HG03432 (cell line): ENCODE data around the gene SEC14L1.

Source experiments
- ATAC-seq: cut with Tn5 transposase; IDR thresholded peaks from one replicate; pipeline ENCODE4 v1.9.1; 2021; ENCODE audit warnings: mild to moderate bottlenecking, moderate library complexity; ENCODE audit not compliant: unreplicated experiment

SEC14L1 gene

DNA sequence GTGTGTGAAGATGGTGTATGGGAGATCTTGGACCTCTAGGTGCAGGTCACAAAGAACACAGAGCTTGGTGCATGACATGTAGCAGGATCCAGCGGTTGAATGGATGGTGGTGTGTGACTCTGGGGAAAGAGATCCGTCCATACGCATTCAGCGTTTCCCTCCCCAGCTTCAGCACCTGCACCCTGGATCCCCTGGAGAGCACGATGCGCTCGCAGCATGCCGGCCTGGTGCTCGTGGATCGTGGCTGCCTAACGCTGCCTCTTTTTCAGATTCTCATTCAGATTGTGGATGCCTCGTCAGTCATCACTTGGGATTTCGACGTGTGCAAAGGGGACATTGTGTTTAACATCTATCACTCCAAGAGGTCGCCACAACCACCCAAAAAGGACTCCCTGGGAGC, 70.9 kb downstream of the SEC14L1 start:
- no peak for ATAC-seq

DNA sequence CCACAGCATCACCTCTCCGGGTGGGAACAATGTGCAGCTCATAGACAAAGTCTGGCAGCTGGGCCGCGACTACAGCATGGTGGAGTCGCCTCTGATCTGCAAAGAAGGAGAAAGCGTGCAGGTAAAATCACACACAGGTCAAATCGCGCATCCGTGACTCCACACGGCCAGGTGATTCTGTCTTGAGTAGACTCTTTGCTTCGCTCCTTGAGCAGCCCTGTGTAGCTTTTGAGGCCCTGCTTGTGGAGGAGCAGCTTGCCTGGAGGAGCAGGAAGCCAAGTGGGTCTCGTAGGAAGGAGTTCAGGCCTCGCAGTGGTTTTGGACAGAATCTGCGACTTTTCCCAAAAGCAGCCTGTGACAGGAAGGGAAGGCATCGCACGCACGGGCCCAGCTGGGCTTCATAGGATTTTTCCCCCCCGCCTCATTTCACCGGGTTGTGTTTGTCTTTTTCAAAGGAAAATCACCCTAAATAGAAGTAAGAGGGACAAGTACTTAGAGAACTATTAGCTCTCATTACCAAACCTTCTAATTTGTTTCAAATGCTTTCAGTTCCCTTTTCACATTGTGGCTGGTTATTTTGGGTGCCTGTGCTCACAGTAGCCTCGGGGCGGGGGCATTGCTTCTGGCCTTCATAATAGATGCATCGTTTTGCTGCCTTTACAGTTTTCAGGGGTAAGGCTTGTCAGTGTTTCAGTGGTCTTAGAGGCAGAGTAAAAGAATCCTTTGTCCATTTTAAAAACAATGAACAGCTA, 71.5 kb downstream of the SEC14L1 start:
- peak; percentile 74 for ATAC-seq

DNA sequence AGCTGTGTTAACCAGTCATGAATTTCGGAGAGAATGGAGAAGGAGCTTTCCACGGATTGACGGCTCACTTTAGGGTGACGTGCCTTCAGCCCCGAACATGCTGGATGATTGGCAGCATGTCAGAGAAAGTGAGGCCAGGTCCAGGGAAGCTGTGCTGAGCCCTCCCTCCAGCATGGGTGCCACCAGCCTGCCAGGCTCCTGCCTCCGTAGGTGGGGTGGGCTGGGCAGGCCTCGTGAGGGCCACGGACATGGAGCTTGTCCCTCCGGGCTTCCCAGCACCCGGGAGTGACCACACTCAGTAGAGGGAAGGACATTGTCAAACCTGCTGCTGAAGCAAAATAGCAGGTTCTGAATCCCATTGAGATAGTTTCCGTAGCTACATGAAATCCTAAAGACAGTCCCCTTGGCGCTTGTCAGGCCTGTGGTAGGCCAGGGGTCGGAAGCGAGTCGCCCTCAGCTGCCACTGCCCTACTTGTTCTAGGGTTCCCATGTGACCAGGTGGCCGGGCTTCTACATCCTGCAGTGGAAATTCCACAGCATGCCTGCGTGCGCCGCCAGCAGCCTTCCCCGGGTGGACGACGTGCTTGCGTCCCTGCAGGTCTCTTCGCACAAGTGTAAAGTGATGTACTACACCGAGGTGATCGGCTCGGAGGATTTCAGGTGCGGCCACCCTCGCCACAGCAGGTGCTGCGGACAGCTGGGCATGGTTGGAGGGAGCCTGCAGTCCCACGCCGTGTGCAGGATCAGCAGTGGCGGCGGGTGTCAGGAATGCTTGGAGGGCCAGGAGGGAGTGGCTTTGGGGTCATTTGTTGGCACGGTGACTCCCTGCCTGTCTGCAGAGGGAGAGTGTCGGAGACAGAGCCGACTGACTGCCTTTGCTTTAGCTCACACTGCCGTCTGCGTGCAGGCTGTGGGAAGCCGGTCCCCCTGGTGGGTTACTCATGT, 72.3 kb downstream of the SEC14L1 start:
- peak; percentile 18 for ATAC-seq

DNA sequence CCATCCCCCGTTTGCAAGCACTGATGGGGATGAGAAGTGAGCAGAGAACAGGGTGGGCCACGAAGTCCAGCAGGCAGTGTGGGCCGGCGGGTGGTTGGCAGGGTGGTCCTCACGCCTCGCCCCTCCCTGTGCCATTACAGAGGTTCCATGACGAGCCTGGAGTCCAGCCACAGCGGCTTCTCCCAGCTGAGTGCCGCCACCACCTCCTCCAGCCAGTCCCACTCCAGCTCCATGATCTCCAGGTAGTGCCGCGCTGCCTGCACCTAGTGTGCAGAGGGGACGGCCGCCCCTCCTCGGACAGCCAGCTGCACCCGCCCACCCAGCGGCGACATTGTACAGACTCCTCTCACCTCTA, 73.0 kb downstream of the SEC14L1 start:
- no peak for ATAC-seq

DNA sequence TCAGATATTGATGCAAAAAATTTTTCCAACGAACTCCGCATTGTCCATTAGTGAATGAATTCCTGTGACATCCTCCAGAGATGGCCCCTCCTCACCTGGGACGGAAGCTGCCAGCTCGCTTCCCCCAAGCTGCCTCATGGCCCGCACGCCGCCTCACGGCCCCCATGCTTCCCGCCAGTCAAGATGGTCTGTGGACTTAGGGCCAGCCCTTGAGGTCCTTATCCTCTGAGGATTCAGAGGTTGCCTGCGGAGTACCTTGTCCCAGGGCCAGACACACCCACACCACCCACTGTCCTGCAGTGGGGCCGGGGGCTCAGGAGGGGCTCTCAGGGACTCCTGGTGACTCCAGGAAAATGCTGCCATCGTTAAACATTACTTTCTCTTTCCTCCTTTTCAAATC, 73.6 kb downstream of the SEC14L1 start:
- no peak for ATAC-seq

DNA sequence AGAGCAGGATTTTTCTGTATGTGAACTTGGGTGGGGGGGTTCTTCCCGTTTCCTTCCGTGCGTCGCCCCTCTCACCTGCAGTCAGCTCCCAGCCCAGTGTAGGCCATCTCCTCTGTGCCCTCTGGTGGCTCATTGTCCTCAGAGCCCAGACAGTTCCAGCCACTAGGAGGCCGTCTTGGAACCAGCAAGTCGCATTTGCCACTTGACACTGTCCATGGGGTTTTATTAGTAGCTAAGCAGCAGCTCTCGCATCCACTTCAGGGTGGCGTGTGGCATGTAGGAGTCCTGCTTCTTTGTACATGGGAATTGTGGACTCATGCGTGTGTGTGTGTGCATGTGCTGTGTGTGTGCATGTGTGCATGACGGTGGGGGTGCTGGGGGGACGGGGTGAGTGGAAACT, 74.0 kb downstream of the SEC14L1 start:
- no peak for ATAC-seq

DNA sequence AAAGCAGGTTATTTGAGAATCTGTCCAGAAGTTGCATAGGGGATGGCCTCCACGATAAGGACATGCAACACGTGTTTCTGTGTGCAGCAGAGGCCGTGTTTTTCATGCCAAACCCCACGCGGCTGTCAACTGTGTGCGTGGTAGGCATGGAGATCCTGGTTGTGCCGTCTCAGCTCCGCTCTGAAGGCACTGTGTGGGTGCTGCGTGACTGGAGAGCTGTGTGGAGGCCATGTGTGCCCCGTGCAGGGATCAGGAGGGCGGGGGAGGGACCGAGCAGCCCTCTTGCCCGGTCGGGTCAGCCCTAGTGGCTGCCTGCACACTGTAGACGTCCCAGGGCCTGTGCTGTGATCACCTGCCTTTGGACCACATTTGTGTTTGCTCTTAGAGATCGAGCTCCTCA, 74.5 kb downstream of the SEC14L1 start:
- no peak for ATAC-seq

DNA sequence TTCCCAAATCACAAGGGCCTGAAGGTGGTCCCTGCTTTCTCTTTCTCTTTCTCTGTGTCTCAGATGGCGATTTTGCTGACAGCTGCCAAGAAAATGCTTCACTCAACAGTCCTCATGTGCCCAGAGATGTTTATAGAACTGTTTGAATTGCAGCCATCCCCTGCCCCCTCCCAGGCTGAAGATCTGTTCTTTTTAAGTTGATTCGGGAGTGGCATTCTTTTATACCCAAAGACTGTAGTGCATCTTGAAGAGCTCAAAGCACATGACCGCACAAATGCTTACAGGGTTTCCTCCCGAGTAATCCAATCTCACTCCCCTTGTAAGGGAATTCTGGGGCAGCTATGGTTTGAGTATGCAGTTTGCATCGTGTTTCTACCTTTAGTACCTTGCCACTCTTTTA, 75.7 kb downstream of the SEC14L1 start:
- no peak for ATAC-seq

DNA sequence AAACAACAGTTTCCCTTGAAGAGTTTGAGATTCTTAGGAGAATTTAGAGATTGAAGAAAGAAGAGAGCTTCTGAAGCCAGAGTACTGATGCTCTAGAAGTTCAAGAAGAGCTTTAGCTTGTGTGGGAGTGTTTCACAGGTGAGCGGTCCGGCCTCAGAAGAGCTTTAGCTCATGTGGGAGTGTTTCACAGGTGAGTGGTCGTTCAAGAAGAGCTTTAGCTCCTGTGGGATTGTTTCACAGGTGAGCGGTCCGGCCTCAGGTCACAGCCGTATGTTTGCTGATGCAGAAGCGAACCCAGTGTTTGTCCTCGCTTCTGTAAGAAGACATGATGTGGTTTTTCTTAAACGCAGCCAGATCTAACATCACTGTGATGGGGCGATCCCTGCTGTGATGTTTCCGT, 76.4 kb downstream of the SEC14L1 start:
- ATAC-seq, result no peak

DNA sequence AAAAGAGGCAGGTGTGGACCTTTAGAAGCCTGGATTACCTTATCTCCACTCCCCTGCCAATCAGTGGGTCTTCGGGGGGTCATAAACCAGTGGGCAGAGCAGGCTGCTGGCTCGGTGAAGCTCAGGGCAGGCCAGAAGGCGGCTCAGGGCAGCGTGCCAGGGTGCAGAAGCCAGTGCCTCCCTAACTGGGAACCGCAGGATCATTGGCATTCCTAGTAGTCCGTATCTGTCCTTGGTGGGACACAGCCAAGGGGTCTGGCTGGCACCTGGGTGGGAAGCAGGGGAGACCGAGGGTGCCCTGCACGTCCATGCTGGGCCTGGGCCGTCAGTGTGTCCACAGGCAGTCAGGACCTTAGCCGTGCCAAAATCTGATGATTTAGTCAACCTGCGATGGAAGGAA, 76.8 kb downstream of the SEC14L1 start:
- no peak for ATAC-seq

DNA sequence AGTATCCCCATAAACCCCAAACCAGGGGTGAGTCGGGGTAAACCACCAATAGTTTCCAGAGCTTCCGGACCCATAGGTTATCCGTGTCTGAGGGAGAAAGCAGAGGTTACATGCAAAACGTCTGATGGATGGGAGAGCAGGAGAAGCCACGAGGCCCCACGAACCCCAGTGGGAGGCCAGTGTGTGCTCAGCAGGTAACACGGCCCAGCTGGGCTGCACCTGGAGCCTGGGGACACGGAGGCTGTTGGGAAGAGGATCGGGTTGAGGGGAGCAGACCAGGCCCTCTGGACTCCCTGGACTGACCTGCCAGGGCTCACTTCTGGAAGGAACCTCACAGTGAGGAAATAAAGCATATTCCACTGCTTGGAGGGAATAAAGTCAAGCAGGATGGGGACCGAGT, 78.1 kb downstream of the SEC14L1 start:
- no peak for ATAC-seq

DNA sequence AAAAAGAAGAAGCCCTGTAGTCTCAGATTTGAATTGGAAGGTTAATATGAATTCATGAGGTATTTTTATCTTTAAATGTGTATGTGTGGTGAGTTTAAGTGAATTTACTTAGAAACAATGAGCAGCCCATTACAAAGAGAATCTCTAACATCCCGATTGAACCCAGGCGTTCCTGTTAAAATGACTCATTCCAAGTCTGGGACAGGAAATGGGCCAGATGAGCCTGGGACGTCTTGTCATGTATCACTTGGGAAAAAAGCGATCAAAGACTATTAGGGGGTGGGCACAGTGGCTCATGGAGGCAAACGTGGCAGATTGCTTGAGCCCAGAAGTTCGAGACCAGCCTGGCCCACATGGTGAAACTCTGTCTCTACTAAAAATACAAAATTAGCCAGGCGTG, 81.6 kb downstream of the SEC14L1 start:
- ATAC-seq, result no peak

DNA sequence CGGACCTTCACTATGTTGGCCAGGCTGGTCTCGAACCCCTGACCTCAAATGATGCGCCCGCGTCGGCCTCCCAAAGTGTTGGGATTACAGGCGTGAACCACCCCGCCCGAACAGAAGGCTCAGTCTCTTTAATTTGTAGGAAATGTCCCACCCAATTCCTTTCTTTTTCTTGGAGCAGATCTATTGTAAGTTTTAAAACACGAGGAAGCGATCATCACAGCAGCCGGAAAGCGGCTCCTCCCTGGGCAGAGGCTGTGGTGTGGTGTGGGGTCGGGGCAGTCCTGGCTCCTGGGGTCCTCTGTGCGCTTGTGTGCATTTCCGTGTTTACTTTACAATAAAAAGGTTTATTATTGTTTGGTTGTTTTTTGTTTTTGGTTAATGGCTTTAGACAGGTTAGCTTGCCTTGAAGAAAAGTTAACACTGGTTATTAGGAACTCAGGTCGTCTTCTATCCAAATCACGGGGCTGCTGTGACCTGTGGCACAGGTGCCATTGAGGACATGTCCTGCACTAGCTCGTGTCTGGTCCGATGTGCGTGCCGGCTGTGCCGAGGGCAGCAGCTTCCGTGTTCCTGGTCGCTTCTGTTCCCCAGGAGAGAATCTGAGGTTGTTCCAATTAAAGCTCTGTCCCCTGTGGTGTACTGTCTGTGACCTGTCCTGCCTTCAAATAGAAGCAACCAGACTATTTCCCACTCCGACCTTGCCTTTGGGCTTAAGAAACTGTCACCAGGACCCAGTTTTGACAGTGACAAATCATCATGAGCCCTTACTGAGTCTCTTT, 83.1 kb downstream of the SEC14L1 start:
- ATAC-seq, result no peak

DNA sequence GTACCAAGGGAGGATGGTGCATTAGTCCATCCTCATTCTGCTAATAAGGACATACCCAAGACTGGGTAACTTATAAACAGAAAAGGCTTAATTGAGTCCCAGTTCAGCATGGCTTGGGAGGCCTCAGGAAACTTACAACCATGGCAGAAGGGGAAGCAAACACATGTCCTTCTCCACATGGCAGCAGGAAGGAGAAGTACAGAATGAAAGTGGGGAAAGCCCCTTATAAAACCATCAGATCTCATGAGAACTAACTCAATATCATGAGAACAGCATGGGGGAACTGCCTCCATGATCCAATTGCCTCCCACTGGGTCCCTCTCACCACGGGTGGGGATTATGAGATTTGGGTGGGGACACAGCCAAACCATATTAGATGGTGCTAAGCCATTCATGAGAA, 84.5 kb downstream of the SEC14L1 start:
- no peak for ATAC-seq

DNA sequence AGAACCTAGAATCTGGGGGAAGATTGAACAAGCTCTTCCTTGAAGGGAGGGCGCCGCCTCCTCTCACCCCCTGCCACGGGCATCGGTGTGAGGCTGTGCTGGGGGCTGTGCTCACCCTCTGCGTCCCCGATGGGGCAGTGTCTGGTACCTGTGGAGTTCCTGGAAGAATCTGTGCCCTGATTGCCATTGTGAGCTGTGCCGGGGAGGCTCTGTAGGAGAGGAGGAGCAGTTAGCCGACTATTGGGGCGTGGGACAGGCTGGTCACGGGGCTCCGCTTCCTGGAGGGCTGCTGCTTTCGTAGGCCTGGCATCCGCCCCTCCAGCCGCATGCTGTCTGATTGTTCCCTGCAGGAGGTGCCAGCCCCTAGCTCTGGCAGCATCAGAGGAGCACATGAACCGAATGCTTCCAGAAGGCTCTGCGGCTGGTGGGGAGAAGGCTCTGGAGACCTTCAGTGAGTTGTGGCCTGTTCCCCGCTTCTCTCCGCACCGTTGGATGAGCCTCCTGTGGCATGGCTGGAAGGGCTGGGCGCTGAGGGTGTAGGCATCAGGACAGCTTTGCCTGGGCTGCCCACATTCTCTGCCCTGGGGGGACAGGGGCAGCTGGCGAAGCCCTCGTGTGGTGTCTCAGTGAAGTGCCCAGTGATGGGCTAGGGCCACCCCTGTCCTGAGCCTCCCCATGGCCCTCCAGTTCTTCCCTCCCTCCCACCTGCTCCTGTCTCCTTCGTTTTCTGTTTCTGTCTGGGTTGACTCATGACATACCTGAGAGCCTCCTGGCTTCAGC, 86.9 kb downstream of the SEC14L1 start:
- no peak for ATAC-seq

DNA sequence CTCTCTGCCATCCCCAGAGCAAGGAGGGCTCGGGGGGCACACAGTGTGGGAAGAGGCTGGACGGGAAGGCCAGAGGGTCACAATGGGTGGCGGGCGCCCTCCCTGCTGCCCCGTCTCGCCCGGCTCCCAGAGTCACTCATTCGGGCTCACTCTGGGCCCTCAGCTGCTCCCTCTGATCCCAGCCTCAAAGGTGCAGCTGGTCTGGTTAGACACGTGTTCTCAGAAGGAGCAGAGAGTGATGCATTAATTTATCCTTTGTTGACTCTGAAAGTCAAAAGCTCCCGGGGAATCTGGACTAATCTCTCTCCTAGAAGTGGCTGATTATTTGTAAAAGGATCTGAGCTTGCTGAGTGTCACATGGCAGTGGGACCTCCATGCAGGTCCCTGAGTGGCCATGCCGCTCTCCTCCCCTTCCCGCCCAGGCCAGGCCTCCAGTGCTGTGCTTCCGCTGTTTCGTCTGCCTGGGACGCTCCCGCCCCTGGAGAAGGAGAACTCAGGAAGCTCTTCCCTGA, 87.5 kb downstream of the SEC14L1 start:
- ATAC-seq, result no peak

DNA sequence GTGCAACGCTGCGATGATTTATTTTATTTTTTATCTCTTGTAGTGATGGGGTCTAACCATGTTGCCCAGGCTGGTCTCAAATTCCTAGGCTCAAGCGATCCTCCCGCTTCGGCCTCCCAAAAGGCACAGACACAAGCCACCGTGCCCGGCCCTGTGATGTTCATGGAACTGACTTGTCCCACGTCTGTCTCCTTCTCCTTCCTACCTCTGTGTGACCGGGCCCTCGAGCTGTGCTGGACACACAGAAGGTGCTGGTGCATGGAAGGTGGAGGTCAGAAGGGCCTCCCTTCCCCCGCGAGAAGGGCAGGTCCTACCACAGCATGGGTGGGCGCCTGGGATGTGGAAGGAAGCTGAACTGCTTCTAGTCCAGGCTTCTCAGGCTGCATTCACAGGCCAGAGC, 88.0 kb downstream of the SEC14L1 start:
- ATAC-seq, result no peak

DNA sequence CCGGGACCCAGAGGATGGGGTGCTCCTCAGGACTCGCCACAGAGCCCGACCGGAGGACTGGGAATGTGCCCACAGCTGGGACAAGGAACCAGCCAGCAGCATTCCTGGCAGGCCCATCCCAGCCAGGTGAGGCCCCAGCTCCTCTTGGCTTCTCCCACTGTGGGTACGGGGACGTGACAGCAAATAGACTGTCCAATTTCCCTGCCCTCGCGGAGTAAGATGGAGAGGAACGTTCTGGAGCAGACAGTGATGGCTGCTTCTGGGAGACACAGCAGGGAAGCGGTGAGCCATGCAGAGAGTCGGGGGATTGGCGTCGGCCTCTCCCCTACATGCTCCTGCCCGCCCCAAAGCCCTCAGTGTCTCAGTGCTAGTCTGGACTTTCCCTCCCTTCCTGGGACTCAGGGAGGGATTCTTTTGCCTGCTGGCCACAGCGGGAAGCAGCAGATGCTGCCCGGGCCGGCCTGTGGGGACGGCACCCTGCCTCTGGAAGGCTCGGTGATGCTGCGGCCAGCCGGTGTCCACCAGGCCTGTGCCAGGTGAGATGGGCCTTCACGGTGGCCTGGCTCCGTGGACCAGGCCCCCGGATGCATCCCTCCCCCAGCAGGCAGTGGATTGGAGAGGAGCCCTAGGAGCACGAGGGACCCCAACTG, 89.1 kb downstream of the SEC14L1 start:
- no peak for ATAC-seq

DNA sequence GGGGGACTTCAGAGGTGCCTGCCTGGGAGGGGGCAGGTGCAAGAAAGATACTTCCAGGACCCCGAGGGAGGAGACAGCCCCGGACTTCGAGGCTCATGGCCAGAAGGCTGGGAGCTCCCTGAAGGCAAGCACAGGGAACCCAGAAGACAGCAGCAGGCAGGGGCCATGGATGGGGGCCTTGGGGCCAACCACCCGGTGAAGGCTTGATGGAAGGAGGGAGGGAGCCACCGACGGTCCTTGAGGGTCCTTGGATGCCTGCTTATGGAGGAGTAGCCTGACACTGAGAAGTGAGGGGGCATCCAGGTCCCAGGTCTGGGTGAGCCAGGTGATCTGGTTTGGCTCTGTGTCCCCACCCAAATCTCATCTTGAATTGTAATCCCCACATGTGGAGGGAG, 89.7 kb downstream of the SEC14L1 start:
- ATAC-seq, result no peak
